ENCODE measurements around the gene NECAB2. TPM values are rescaled to one million over a fixed set of nuclear protein-coding genes. Genes with fewer than 3 reads are reported as not detected.

Gene NECAB2
- total RNA-seq, 2 donors from 2014 or later: not detected

- H3K9me3 Mint-ChIP-seq: no peaks in the 10 kb centered on the region
- peak overlapping the region in 1 of 2 donors; percentile 17 for H3K27ac Mint-ChIP-seq
- H3K36me3 Mint-ChIP-seq: no peaks in the 10 kb centered on the region
- DNase-seq (ENCODE audit: low spot score in 2 of 2) (no peak), ATAC-seq (no peak)
Observed at GRCh38 chr16:83957296-83957855, 10.7 kb upstream of the NECAB2 start.

- DNase-seq (ENCODE audit: low spot score in 2 of 2) (no peak), ATAC-seq (no peak)
- H3K36me3 Mint-ChIP-seq: no peaks in the 10 kb centered on the region
- no peak overlapping the region for H3K27ac Mint-ChIP-seq
- H3K9me3 Mint-ChIP-seq: no peaks in the 10 kb centered on the region
Observed at GRCh38 chr16:83958137-83958845, 9.8 kb upstream of the NECAB2 start.

GRCh38 chr16:83958846-83959565, 9.0 kb upstream of the NECAB2 start:
- Mint-ChIP-seq H3K36me3 (no peaks in the 10 kb centered on the region), H3K27ac (no peak overlapping the region), H3K9me3 (no peaks in the 10 kb centered on the region)
- ATAC-seq (no peak), DNase-seq (ENCODE audit: low spot score in 2 of 2) (no peak)

GRCh38 chr16:83959656-83960434, 8.2 kb upstream of the NECAB2 start:
- no peaks in the 10 kb centered on the region for H3K36me3 Mint-ChIP-seq
- DNase-seq (ENCODE audit: low spot score in 2 of 2) (no peak), ATAC-seq (no peak)
- H3K9me3 Mint-ChIP-seq: no peaks in the 10 kb centered on the region
- H3K27ac Mint-ChIP-seq: no peak overlapping the region

GRCh38 chr16:83960521-83961249, 7.4 kb upstream of the NECAB2 start:
- Mint-ChIP-seq H3K36me3 (no peaks in the 10 kb centered on the region), H3K9me3 (no peaks in the 10 kb centered on the region), H3K27ac (no peak overlapping the region)
- DNase-seq (ENCODE audit: low spot score in 2 of 2) (no peak), ATAC-seq (no peak)

GRCh38 chr16:83961591-83961990, 6.5 kb upstream of the NECAB2 start:
- H3K9me3 Mint-ChIP-seq: no peaks in the 10 kb centered on the region
- ATAC-seq (no peak), DNase-seq (ENCODE audit: low spot score in 2 of 2) (no peak)
- no peaks in the 10 kb centered on the region for H3K36me3 Mint-ChIP-seq
- H3K27ac Mint-ChIP-seq: no peak overlapping the region

GRCh38 chr16:83963277-83964119, 4.5 kb upstream of the NECAB2 start:
- Mint-ChIP-seq H3K9me3 (no peaks in the 10 kb centered on the region), H3K27ac (no peak overlapping the region), H3K36me3 (no peaks in the 10 kb centered on the region)
- DNase-seq (ENCODE audit: low spot score in 2 of 2): no peak
- no peak for ATAC-seq

GRCh38 chr16:83964684-83965443, 3.2 kb upstream of the NECAB2 start:
- DNase-seq (ENCODE audit: low spot score in 2 of 2) (no peak), ATAC-seq (no peak)
- H3K36me3 Mint-ChIP-seq: no peaks in the 10 kb centered on the region
- no peak overlapping the region for H3K27ac Mint-ChIP-seq
- no peaks in the 10 kb centered on the region for H3K9me3 Mint-ChIP-seq

- no peak for DNase-seq (ENCODE audit: low spot score in 2 of 2)
- Mint-ChIP-seq H3K27ac (no peak overlapping the region), H3K9me3 (no peaks in the 10 kb centered on the region), H3K36me3 (no peaks in the 10 kb centered on the region)
- ATAC-seq: no peak
Observed at GRCh38 chr16:83965444-83966152, 2.4 kb upstream of the NECAB2 start.

- no peak overlapping the region for H3K27ac Mint-ChIP-seq
- H3K9me3 Mint-ChIP-seq: no peaks in the 10 kb centered on the region
- DNase-seq (ENCODE audit: low spot score in 2 of 2): no peak
- ATAC-seq: no peak
- no peaks in the 10 kb centered on the region for H3K36me3 Mint-ChIP-seq
Observed at GRCh38 chr16:83966153-83966696, 1.8 kb upstream of the NECAB2 start.

- no peaks in the 10 kb centered on the region for H3K36me3 Mint-ChIP-seq
- DNase-seq (ENCODE audit: low spot score in 2 of 2): no peak
Observed at GRCh38 chr16:83967091-83967490, 953 bp upstream of the NECAB2 start.

GRCh38 chr16:83968306-83968851, 335 bp downstream of the NECAB2 start:
- Mint-ChIP-seq H3K36me3 (no peaks in the 10 kb centered on the region), H3K9me3 (no peaks in the 10 kb centered on the region), H3K27ac (no peak overlapping the region)
- ATAC-seq (no peak), DNase-seq (ENCODE audit: low spot score in 2 of 2) (no peak)

More at GRCh38 chr16:83967091-83967490, 953 bp upstream of the NECAB2 start:
- H3K9me3 Mint-ChIP-seq: no peaks in the 10 kb centered on the region
- ATAC-seq: no peak
- no peak overlapping the region for H3K27ac Mint-ChIP-seq

GRCh38 chr16:83968891-83969649, 1.0 kb downstream of the NECAB2 start:
- Mint-ChIP-seq H3K9me3 (no peaks in the 10 kb centered on the region), H3K36me3 (no peaks in the 10 kb centered on the region), H3K27ac (no peak overlapping the region)
- ATAC-seq (no peak), DNase-seq (ENCODE audit: low spot score in 2 of 2) (no peak)

Measured in activated naive CD4-positive, alpha-beta T cell treated with anti-CD3 and anti-CD28 coated beads, Interleukin-2, amount 50 U/mL, for 72 hours (primary cell).